HUES6 (cell line): ENCODE results near the gene DPEP1.

Experiments used
- H3K27ac ChIP-seq: 2 replicates; pipeline ENCODE4 v1.7.0; 2013; ENCODE audit warnings: low read depth, mild to moderate bottlenecking, low read length, inconsistent platforms
- H3K27me3 ChIP-seq: 2 replicates; pipeline ENCODE4 v1.6.1; 2013; ENCODE audit warnings: low read length; ENCODE audit not compliant: control insufficient read depth, insufficient read depth
- H3K36me3 ChIP-seq: 2 replicates; pipeline ENCODE4 v1.6.1; 2013; ENCODE audit warnings: low read length; ENCODE audit not compliant: control insufficient read depth, insufficient read depth
- H3K4me1 ChIP-seq: 2 replicates; pipeline ENCODE4 v1.6.1; 2013; ENCODE audit warnings: low read length; ENCODE audit not compliant: control insufficient read depth, insufficient read depth
- H3K4me3 ChIP-seq: 2 replicates; pipeline ENCODE4 v1.5.1; 2013; ENCODE audit warnings: low read depth, low read length
- H3K9ac ChIP-seq: one replicate; pipeline ENCODE4 v1.6.1; 2013; ENCODE audit warnings: mild to moderate bottlenecking, low read length
- H3K9me3 ChIP-seq: 2 replicates; pipeline ENCODE4 v1.6.1; 2013; ENCODE audit warnings: low read depth, low read length; ENCODE audit not compliant: control insufficient read depth, insufficient read depth

Gene DPEP1

GRCh38 chr16:89641458-89642119 lies 28.1 kb downstream of the DPEP1 start:
- Histone ChIP-seq H3K9ac (no peak overlapping the region), H3K4me1 (no peaks in the 10 kb centered on the region; the same call in 1 of the 2 replicates), H3K36me3 (peaks cover 19% of the 10 kb centered on the region), H3K9me3 (no peaks in the 10 kb centered on the region), H3K27me3 (no peaks in the 10 kb centered on the region; the same call in 1 of the 2 replicates), H3K27ac (no peak overlapping the region), H3K4me3 (no peak overlapping the region)

- H3K9me3 ChIP-seq, result no peaks in the 10 kb centered on the region
- H3K27me3 ChIP-seq, result no peaks in the 10 kb centered on the region; the same call in 1 of the 2 replicates
- no peaks in the 10 kb centered on the region; the same call in 1 of the 2 replicates for H3K4me1 ChIP-seq
- H3K27ac ChIP-seq, result no peak overlapping the region
- H3K9ac ChIP-seq, result no peak overlapping the region
- no peak overlapping the region for H3K4me3 ChIP-seq
- peaks cover 25% of the 10 kb centered on the region for H3K36me3 ChIP-seq
Measured at GRCh38 chr16:89642574-89642973, 29.1 kb downstream of the DPEP1 start.

- Histone ChIP-seq H3K9ac (no peak overlapping the region), H3K4me3 (no peak overlapping the region), H3K27me3 (no peaks in the 10 kb centered on the region), H3K27ac (no peak overlapping the region), H3K4me1 (no peaks in the 10 kb centered on the region; the same call in 1 of the 2 replicates), H3K36me3 (peaks cover 30% of the 10 kb centered on the region), H3K9me3 (no peaks in the 10 kb centered on the region)
Measured at GRCh38 chr16:89643769-89644300, 30.4 kb downstream of the DPEP1 start.

GRCh38 chr16:89645122-89645521 lies 31.7 kb downstream of the DPEP1 start:
- H3K27me3 ChIP-seq, result no peaks in the 10 kb centered on the region
- H3K27ac ChIP-seq, result no peak overlapping the region
- no peaks in the 10 kb centered on the region; the same call in 1 of the 2 replicates for H3K4me1 ChIP-seq
- no peak overlapping the region for H3K4me3 ChIP-seq
- H3K9me3 ChIP-seq, result no peaks in the 10 kb centered on the region
- peaks cover 37% of the 10 kb centered on the region for H3K36me3 ChIP-seq
- no peak overlapping the region for H3K9ac ChIP-seq

GRCh38 chr16:89646270-89646669 lies 32.8 kb downstream of the DPEP1 start:
- Histone ChIP-seq H3K27ac (no peak overlapping the region), H3K9me3 (no peaks in the 10 kb centered on the region), H3K4me1 (no peaks in the 10 kb centered on the region; the same call in 1 of the 2 replicates), H3K36me3 (peaks cover 45% of the 10 kb centered on the region), H3K9ac (no peak overlapping the region), H3K27me3 (no peaks in the 10 kb centered on the region), H3K4me3 (no peak overlapping the region)

GRCh38 chr16:89646906-89647305 lies 33.5 kb downstream of the DPEP1 start:
- no peak overlapping the region for H3K27ac ChIP-seq
- peaks cover 52% of the 10 kb centered on the region for H3K36me3 ChIP-seq
- H3K4me3 ChIP-seq, result no peak overlapping the region
- no peak overlapping the region for H3K9ac ChIP-seq
- H3K27me3 ChIP-seq, result no peaks in the 10 kb centered on the region
- no peaks in the 10 kb centered on the region; the same call in 1 of the 2 replicates for H3K4me1 ChIP-seq
- H3K9me3 ChIP-seq, result no peaks in the 10 kb centered on the region

GRCh38 chr16:89651584-89651983 lies 38.1 kb downstream of the DPEP1 start:
- Histone ChIP-seq H3K27me3 (no peaks in the 10 kb centered on the region), H3K9ac (no peak overlapping the region), H3K27ac (no peak overlapping the region), H3K4me3 (no peak overlapping the region), H3K9me3 (no peaks in the 10 kb centered on the region), H3K36me3 (peaks cover 51% of the 10 kb centered on the region), H3K4me1 (peaks cover 2% of the 10 kb centered on the region)

- H3K4me1 ChIP-seq, result peaks cover 9% of the 10 kb centered on the region
- H3K27ac ChIP-seq, result no peak overlapping the region
- peaks cover 40% of the 10 kb centered on the region for H3K36me3 ChIP-seq
- no peaks in the 10 kb centered on the region for H3K27me3 ChIP-seq
- no peak overlapping the region for H3K9ac ChIP-seq
- no peak overlapping the region for H3K4me3 ChIP-seq
- no peaks in the 10 kb centered on the region for H3K9me3 ChIP-seq
Measured at GRCh38 chr16:89653656-89654295, 40.3 kb downstream of the DPEP1 start.

GRCh38 chr16:89655062-89655643 lies 41.7 kb downstream of the DPEP1 start:
- Histone ChIP-seq H3K4me3 (no peak overlapping the region), H3K27me3 (no peaks in the 10 kb centered on the region), H3K4me1 (peaks cover 12% of the 10 kb centered on the region), H3K9me3 (no peaks in the 10 kb centered on the region), H3K27ac (no peak overlapping the region), H3K9ac (no peak overlapping the region), H3K36me3 (peaks cover 39% of the 10 kb centered on the region)

- Histone ChIP-seq H3K4me3 (peak overlapping the region; percentile 100), H3K9me3 (no peaks in the 10 kb centered on the region), H3K9ac (peak overlapping the region; percentile 94), H3K27ac (peak overlapping the region; percentile 56; the same call in 1 of the 2 replicates), H3K4me1 (peaks cover 12% of the 10 kb centered on the region), H3K27me3 (no peaks in the 10 kb centered on the region), H3K36me3 (peaks cover 42% of the 10 kb centered on the region)
Measured at GRCh38 chr16:89656435-89657121, 43.1 kb downstream of the DPEP1 start.
